ENCODE data around the gene HCRTR1. TPM values are rescaled to one million over a fixed set of nuclear protein-coding genes. Genes with fewer than 3 reads are reported as not detected.

The HCRTR1 gene
- total RNA-seq, 2 donors from 2014 or later, result 0.43 TPM; not detected in 1

DNA sequence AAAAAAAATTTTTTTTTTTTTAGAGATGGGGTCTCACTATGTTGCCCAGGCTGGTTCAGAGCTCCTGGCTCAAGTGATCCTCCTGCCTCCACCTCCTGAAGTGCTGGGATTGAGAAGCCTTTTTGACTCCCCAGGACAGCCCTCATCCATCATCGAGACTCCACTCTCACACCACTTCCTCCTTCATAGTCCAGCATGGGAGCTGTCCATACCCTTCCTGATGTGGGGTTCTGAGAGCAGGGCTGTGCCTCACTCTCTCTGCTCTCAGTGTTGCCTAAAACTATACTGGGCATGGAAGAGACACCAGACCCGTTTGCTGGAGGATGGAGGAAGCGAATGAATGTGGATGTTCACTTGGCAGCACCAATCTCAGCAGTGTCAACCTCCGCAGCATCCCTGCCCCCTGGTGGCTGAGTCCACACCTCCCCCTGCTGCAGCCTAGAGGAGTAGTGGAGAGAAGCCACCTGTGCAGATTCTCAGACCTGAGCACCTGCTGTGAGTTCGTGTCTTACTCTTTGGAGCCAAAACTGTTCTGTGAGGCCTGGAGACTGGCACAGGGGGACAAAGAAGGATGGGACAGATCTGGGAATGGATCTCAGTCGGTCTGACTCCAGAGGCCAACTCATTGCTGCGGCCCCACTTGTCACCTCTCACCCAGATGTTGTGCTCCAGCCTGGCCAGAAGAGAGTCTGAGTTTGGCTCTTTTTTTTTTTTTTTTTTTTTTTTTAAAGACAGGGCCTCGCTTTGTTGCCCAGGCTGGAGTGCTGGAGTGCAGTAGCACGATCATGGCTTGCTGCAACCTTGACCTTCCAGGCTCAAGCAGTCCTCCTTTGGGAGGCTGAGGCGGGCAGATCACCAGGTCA lies 23.5 kb upstream of the HCRTR1 start:
- peak; percentile 77 for DNase-seq (ENCODE audit: low spot score)
- Histone ChIP-seq H3K4me1 (peaks cover 0 to 7% of the 10 kb centered on the region in 2 donors), H3K36me3 (no peaks in the 10 kb centered on the region), H3K9me3 (no peaks in the 10 kb centered on the region), H3K4me3 (no peak overlapping the region), H3K27ac (no peak overlapping the region), H3K27me3 (no peaks in the 10 kb centered on the region)
- peak; percentile 81 to 87 for TF ChIP-seq CTCF (IDR thresholded peaks at IDR 0.05)

GRCh38 chr1:31595836-31596736 lies 21.4 kb upstream of the HCRTR1 start:
- Histone ChIP-seq H3K4me1 (no peaks in the 10 kb centered on the region), H3K27ac (peak overlapping the region in 1 of 2 donors; percentile 7)
- no peak for DNase-seq (ENCODE audit: low spot score)

DNA sequence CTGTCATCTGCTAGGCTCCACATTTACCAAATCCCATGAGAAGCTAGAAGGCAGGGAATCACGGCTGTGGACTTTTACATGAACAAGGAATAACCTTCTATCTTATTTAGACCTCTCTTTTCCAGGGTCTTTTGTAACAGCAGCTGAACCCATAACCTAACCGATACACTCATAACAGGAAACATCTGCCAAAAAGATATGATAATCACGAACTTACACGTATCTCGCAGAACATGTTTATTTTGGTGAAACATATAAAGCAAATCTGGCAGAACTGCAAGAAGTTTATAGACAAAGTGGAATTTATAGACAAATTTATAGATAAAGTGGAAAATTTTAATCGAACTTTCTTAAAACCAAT lies 20.8 kb upstream of the HCRTR1 start:
- no peak for DNase-seq (ENCODE audit: low spot score)

More at GRCh38 chr1:31595836-31596736, 21.4 kb upstream of the HCRTR1 start:
- no peaks in the 10 kb centered on the region for H3K36me3 ChIP-seq
- no peak overlapping the region for H3K4me3 ChIP-seq
- no peaks in the 10 kb centered on the region for H3K9me3 ChIP-seq
- H3K27me3 ChIP-seq, result no peaks in the 10 kb centered on the region
- no peak for TF ChIP-seq CTCF (IDR thresholded peaks at IDR 0.05)

GRCh38 chr1:31598980-31599379 lies 18.5 kb upstream of the HCRTR1 start:
- Histone ChIP-seq H3K27me3 (no peaks in the 10 kb centered on the region), H3K4me1 (no peaks in the 10 kb centered on the region), H3K27ac (no peak overlapping the region), H3K9me3 (no peaks in the 10 kb centered on the region), H3K4me3 (no peak overlapping the region), H3K36me3 (no peaks in the 10 kb centered on the region)
- no peak for TF ChIP-seq CTCF (IDR thresholded peaks at IDR 0.05)
- DNase-seq (ENCODE audit: low spot score), result no peak

More for the DNA sequence above, 20.8 kb upstream of the HCRTR1 start:
- Histone ChIP-seq H3K36me3 (no peaks in the 10 kb centered on the region), H3K9me3 (no peaks in the 10 kb centered on the region), H3K27ac (peak overlapping the region in 1 of 2 donors; percentile 7), H3K4me3 (no peak overlapping the region), H3K27me3 (no peaks in the 10 kb centered on the region), H3K4me1 (no peaks in the 10 kb centered on the region)
- TF ChIP-seq CTCF (IDR thresholded peaks at IDR 0.05), result no peak

- Histone ChIP-seq H3K4me1 (no peaks in the 10 kb centered on the region), H3K27ac (no peak overlapping the region), H3K9me3 (no peaks in the 10 kb centered on the region), H3K4me3 (no peak overlapping the region), H3K27me3 (no peaks in the 10 kb centered on the region), H3K36me3 (no peaks in the 10 kb centered on the region)
- DNase-seq (ENCODE audit: low spot score), result no peak
- no peak for TF ChIP-seq CTCF (IDR thresholded peaks at IDR 0.05)
Measured at GRCh38 chr1:31600641-31601040, 16.8 kb upstream of the HCRTR1 start.
